Osteoblast (primary cell): ENCODE measurements around the gene USF3. TPM values are rescaled to one million over a fixed set of nuclear protein-coding genes. Genes with fewer than 3 reads are reported as not detected.

Source experiments
- DNase-seq: peaks from one replicate; pipeline ENCODE4 v3.0.0; 2011; ENCODE audit warnings: low spot score, mixed read lengths; ENCODE audit not compliant: insufficient read length; ENCODE audit errors: missing footprints
- H2AFZ ChIP-seq: 2 replicates; pipeline ENCODE4 v1.6.0; 2011; ENCODE audit warnings: mild to moderate bottlenecking, low read length
- H3K27ac ChIP-seq: 2 replicates; pipeline ENCODE4 v1.5.1; 2011; ENCODE audit warnings: mild to moderate bottlenecking, low read depth, low read length, moderate library complexity
- H3K27me3 ChIP-seq: 2 replicates; pipeline ENCODE4 v1.6.0; 2012; ENCODE audit warnings: mild to moderate bottlenecking, control low read depth, inconsistent platforms, low read length, moderate library complexity; ENCODE audit not compliant: insufficient read depth
- H3K36me3 ChIP-seq: 2 replicates; pipeline ENCODE4 v1.5.1; 2011; ENCODE audit warnings: mild to moderate bottlenecking, low read length, control low read depth, moderate library complexity; ENCODE audit not compliant: insufficient read depth
- H3K4me1 ChIP-seq: 2 replicates; pipeline ENCODE4 v1.5.1; 2011; ENCODE audit warnings: mild to moderate bottlenecking, low read length, control low read depth, moderate library complexity; ENCODE audit not compliant: insufficient read depth
- H3K4me2 ChIP-seq: 2 replicates; pipeline ENCODE4 v1.6.0; 2011; ENCODE audit warnings: mild to moderate bottlenecking, low read length; ENCODE audit not compliant: insufficient read depth
- H3K4me3 ChIP-seq: fragments of 200-600 bp; sonication (generic); 3 replicates; pipeline ENCODE4 v1.5.1; 2012; ENCODE audit warnings: mild to moderate bottlenecking, low read length, inconsistent platforms; ENCODE audit not compliant: insufficient read depth
- H3K79me2 ChIP-seq: 2 replicates; pipeline ENCODE4 v1.6.0; 2012; ENCODE audit warnings: mild to moderate bottlenecking, low read length, control low read depth, inconsistent platforms; ENCODE audit not compliant: insufficient read depth
- H3K9me3 ChIP-seq: 2 replicates; pipeline ENCODE4 v1.5.1; 2011; ENCODE audit warnings: low read depth, low read length, control low read depth
- H4K20me1 ChIP-seq: 2 replicates; pipeline ENCODE4 v1.6.0; 2012; ENCODE audit warnings: mild to moderate bottlenecking, low read length, control low read depth; ENCODE audit not compliant: insufficient read depth
- total RNA-seq: library from RNA; depleted of rRNA; stranded (reverse); fragments of >200 nt; gene quantifications from 2 replicates; pipeline ENCODE4 v1.2.3, GENCODE V29; 2012
- TF ChIP-seq, protein P1 (sequence below): IDR thresholded peaks from 2 replicates; pipeline ENCODE4 v1.5.1; 2011; ENCODE audit warnings: mild to moderate bottlenecking, low read depth, low read length, moderate library complexity; ENCODE audit errors: extremely low read depth

Gene USF3
- total RNA-seq, 1 donor: 10.5 TPM

GRCh38 chr3:113620091-113620490, 76.4 kb downstream of the USF3 start:
- H3K27ac ChIP-seq: no peak overlapping the region
- H3K4me2 ChIP-seq: no peak overlapping the region
- H3K36me3 ChIP-seq: no peaks in the 10 kb centered on the region
- H3K9me3 ChIP-seq: no peaks in the 10 kb centered on the region
- H2AFZ ChIP-seq: no peak overlapping the region
- TF ChIP-seq, protein P1, sequence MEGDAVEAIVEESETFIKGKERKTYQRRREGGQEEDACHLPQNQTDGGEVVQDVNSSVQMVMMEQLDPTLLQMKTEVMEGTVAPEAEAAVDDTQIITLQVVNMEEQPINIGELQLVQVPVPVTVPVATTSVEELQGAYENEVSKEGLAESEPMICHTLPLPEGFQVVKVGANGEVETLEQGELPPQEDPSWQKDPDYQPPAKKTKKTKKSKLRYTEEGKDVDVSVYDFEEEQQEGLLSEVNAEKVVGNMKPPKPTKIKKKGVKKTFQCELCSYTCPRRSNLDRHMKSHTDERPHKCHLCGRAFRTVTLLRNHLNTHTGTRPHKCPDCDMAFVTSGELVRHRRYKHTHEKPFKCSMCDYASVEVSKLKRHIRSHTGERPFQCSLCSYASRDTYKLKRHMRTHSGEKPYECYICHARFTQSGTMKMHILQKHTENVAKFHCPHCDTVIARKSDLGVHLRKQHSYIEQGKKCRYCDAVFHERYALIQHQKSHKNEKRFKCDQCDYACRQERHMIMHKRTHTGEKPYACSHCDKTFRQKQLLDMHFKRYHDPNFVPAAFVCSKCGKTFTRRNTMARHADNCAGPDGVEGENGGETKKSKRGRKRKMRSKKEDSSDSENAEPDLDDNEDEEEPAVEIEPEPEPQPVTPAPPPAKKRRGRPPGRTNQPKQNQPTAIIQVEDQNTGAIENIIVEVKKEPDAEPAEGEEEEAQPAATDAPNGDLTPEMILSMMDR: no peak
- no peak overlapping the region for H3K4me3 ChIP-seq
- no peaks in the 10 kb centered on the region for H4K20me1 ChIP-seq
- no peaks in the 10 kb centered on the region for H3K79me2 ChIP-seq
- DNase-seq: no peak
- peaks cover 12% of the 10 kb centered on the region for H3K27me3 ChIP-seq
- no peaks in the 10 kb centered on the region for H3K4me1 ChIP-seq

DNA sequence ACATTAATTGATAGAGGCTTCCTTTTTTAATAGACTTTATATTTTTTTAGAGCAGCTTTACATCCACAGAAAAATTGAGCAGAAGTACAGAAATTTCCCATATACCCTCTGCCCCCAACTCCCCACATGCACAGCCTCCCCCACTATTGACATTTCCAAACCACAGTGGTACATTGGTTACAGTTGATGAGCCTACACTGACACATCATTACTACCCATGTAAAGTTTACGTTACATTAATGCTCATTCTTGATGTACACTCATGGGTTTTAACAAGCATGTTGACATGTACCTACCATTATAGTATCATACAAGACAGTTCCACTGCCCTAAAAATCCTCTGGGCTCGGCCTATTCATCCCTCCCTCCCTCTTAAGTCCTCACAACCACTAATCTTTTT, 78.7 kb downstream of the USF3 start:
- Histone ChIP-seq H3K27ac (no peak overlapping the region), H3K4me1 (no peaks in the 10 kb centered on the region), H3K4me3 (no peak overlapping the region), H3K79me2 (no peaks in the 10 kb centered on the region), H3K36me3 (no peaks in the 10 kb centered on the region), H2AFZ (no peak overlapping the region), H3K4me2 (no peak overlapping the region), H3K9me3 (no peaks in the 10 kb centered on the region), H3K27me3 (peaks cover 7% of the 10 kb centered on the region), H4K20me1 (no peaks in the 10 kb centered on the region)
- TF ChIP-seq, protein P1: no peak
- no peak for DNase-seq

DNA sequence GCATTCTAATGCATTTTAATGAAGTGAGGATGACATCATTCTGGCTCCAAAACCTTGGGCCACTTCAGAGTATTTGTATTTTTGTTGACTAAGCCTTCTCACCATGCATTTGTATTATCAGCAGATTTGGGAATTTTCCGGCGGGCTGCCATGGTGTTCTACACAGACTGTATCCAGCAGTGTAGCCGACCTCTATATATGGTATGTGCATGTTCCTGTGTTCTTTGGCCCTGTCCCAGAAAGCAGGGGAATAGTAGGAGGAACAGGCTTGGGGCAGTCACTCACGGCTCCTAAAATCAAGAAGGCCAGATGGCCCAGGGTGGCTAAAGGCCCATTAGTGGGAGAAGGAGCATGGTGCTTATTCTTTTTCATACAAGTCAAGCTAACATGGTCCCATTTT, 80.5 kb downstream of the USF3 start:
- Histone ChIP-seq H2AFZ (no peak overlapping the region), H3K4me3 (no peak overlapping the region), H3K9me3 (no peaks in the 10 kb centered on the region), H4K20me1 (no peaks in the 10 kb centered on the region), H3K27ac (no peak overlapping the region), H3K79me2 (no peaks in the 10 kb centered on the region), H3K36me3 (no peaks in the 10 kb centered on the region), H3K4me2 (no peak overlapping the region), H3K4me1 (no peaks in the 10 kb centered on the region), H3K27me3 (peaks cover 7% of the 10 kb centered on the region)
- TF ChIP-seq, protein P1: no peak
- no peak for DNase-seq

DNA sequence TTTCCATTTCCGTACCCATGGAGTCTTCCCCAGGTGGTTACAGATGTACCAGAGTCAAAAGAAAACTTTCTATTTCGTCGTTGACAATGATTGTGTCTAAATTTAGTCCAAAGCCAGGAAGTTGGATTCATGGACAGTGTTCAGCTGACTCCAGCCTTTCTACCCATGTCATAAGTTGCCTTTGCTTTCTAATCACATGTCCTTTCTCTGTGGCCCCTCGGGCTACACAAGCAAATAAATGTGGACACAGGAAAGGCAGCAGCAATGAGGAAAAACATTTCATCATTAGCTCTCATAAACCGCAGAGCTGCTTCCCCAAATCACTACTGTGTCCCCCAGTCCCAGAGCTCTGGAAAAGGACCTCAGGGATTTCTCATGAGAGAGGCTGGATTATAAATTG, 82.0 kb downstream of the USF3 start:
- Histone ChIP-seq H3K4me3 (no peak overlapping the region), H3K4me1 (no peaks in the 10 kb centered on the region), H3K4me2 (no peak overlapping the region), H3K27me3 (peaks cover 8% of the 10 kb centered on the region), H4K20me1 (no peaks in the 10 kb centered on the region), H3K36me3 (no peaks in the 10 kb centered on the region), H3K79me2 (no peaks in the 10 kb centered on the region), H3K9me3 (no peaks in the 10 kb centered on the region), H2AFZ (peak overlapping the region; percentile 54), H3K27ac (no peak overlapping the region)
- DNase-seq: no peak
- TF ChIP-seq, protein P1: no peak
